Measurements from ENCODE around the gene FMNL3.

FMNL3 gene

GRCh38 chr12:49706351-49707127, 666 bp downstream of the FMNL3 start:
- Histone ChIP-seq H3K9me3 (replicated peaks; ENCODE audit: insufficient read depth, low read length) (no peaks in the 10 kb centered on the region), H3K27ac (ENCODE audit: low read length) (no peak overlapping the region), H3K4me3 (ENCODE audit: low read length) (peak overlapping the region; percentile 84), H3K36me3 (replicated peaks; ENCODE audit: insufficient read depth, low read length) (no peaks in the 10 kb centered on the region), H4K20me1 (ENCODE audit: insufficient read depth, low read length) (no peaks in the 10 kb centered on the region), H3K4me2 (ENCODE audit: low read depth, low read length) (peak overlapping the region; percentile 77), H3K4me1 (ENCODE audit: low read length) (peaks cover 22% of the 10 kb centered on the region), H3F3A (ENCODE audit: insufficient read depth, low read length) (0 out of 2 replicates have a peak, but pooled peaks cover 5% of the 10 kb centered on the region), H3K9me2 (replicated peaks; ENCODE audit: insufficient read depth, low read length) (no peaks in the 10 kb centered on the region), H3K79me2 (ENCODE audit: low read length) (peaks cover 23% of the 10 kb centered on the region; the same call in 1 of the 2 replicates), H3K9ac (ENCODE audit: low read length) (peak overlapping the region; percentile 76), H3K27me3 (replicated peaks; ENCODE audit: insufficient read depth, low read length) (no peaks in the 10 kb centered on the region; the same call in 1 of the 2 replicates), H2AFZ (ENCODE audit: low read length) (peak overlapping the region; percentile 76)
- DNase-seq: no peak
- no peak for TF ChIP-seq CTCF (IDR thresholded peaks at IDR 0.05; ENCODE audit: low read length)
- TF ChIP-seq EZH2 (optimal IDR thresholded peaks at IDR 0.05; ENCODE audit: low read depth, low read length): no peak
- no peak for TF ChIP-seq EZH2phosphoT487 (IDR thresholded peaks at IDR 0.05; ENCODE audit: low read length)

GRCh38 chr12:49705479-49706134, 1.6 kb downstream of the FMNL3 start:
- H3K9me3 ChIP-seq (replicated peaks; ENCODE audit: insufficient read depth, low read length): no peaks in the 10 kb centered on the region
- H3K9me2 ChIP-seq (replicated peaks; ENCODE audit: insufficient read depth, low read length): no peaks in the 10 kb centered on the region
- H3K4me1 ChIP-seq (ENCODE audit: low read length): peaks cover 22% of the 10 kb centered on the region
- H3F3A ChIP-seq (ENCODE audit: insufficient read depth, low read length): 0 out of 2 replicates have a peak, but pooled peaks cover 5% of the 10 kb centered on the region
- no peaks in the 10 kb centered on the region; the same call in 1 of the 2 replicates for H3K27me3 ChIP-seq (replicated peaks; ENCODE audit: insufficient read depth, low read length)
- no peak overlapping the region for H3K4me3 ChIP-seq (ENCODE audit: low read length)
- no peak for DNase-seq
- peaks cover 23% of the 10 kb centered on the region; the same call in 1 of the 2 replicates for H3K79me2 ChIP-seq (ENCODE audit: low read length)
- peak overlapping the region; percentile 77; the same call in 1 of the 2 replicates for H3K4me2 ChIP-seq (ENCODE audit: low read depth, low read length)
- TF ChIP-seq EZH2phosphoT487 (IDR thresholded peaks at IDR 0.05; ENCODE audit: low read length) (no peak), CTCF (IDR thresholded peaks at IDR 0.05; ENCODE audit: low read length) (no peak), EZH2 (optimal IDR thresholded peaks at IDR 0.05; ENCODE audit: low read depth, low read length) (no peak)
- H3K27ac ChIP-seq (ENCODE audit: low read length): no peak overlapping the region
- H4K20me1 ChIP-seq (ENCODE audit: insufficient read depth, low read length): no peaks in the 10 kb centered on the region
- H3K36me3 ChIP-seq (replicated peaks; ENCODE audit: insufficient read depth, low read length): no peaks in the 10 kb centered on the region
- H3K9ac ChIP-seq (ENCODE audit: low read length): no peak overlapping the region
- H2AFZ ChIP-seq (ENCODE audit: low read length): no peak overlapping the region

- Histone ChIP-seq H3K4me2 (ENCODE audit: low read depth, low read length) (no peak overlapping the region), H3K4me1 (ENCODE audit: low read length) (peaks cover 33% of the 10 kb centered on the region), H3K4me3 (ENCODE audit: low read length) (no peak overlapping the region), H3K27ac (ENCODE audit: low read length) (no peak overlapping the region), H3K79me2 (ENCODE audit: low read length) (peaks cover 23% of the 10 kb centered on the region; the same call in 1 of the 2 replicates), H2AFZ (ENCODE audit: low read length) (no peak overlapping the region), H3K9ac (ENCODE audit: low read length) (no peak overlapping the region), H3K9me2 (replicated peaks; ENCODE audit: insufficient read depth, low read length) (no peaks in the 10 kb centered on the region), H4K20me1 (ENCODE audit: insufficient read depth, low read length) (no peaks in the 10 kb centered on the region), H3K27me3 (replicated peaks; ENCODE audit: insufficient read depth, low read length) (no peaks in the 10 kb centered on the region), H3F3A (ENCODE audit: insufficient read depth, low read length) (peaks cover 15% of the 10 kb centered on the region), H3K36me3 (replicated peaks; ENCODE audit: insufficient read depth, low read length) (no peaks in the 10 kb centered on the region), H3K9me3 (replicated peaks; ENCODE audit: insufficient read depth, low read length) (no peaks in the 10 kb centered on the region)
- DNase-seq: no peak
- TF ChIP-seq EZH2phosphoT487 (IDR thresholded peaks at IDR 0.05; ENCODE audit: low read length): no peak
- TF ChIP-seq EZH2 (optimal IDR thresholded peaks at IDR 0.05; ENCODE audit: low read depth, low read length): no peak
- TF ChIP-seq CTCF (IDR thresholded peaks at IDR 0.05; ENCODE audit: low read length): no peak
These were observed 3.5 kb downstream of the FMNL3 start for GRCh38 chr12:49703647-49704137.

Measured in MM.1S (cell line).